PC-9 (cell line): ENCODE data around the gene SLC44A1. TPM values are rescaled to one million over a fixed set of nuclear protein-coding genes. Genes with fewer than 3 reads are reported as not detected.

Source experiments
- BruUV-seq: library from RNA; stranded (reverse); fragments of 400-500 nt; replicated peaks from 2 replicates; lab custom pipeline; 2021; lab: Mats Ljungman, UMichigan
- CTCF ChIA-PET: fragments of 300-600 bp; sonication (Branson Sonifier 250); formaldehyde crosslinking; loops from one replicate; lab custom pipeline; 2022; ENCODE audit warnings: antibody characterized with exemption; lab: Charles Lee
- POLR2A ChIA-PET: fragments of 300-600 bp; sonication (Branson Sonifier 250); formaldehyde crosslinking; loops from one replicate; lab custom pipeline; 2022; ENCODE audit warnings: antibody characterized with exemption; ENCODE audit not compliant: unreplicated experiment; lab: Charles Lee
- DNase-seq, 2 experiments: peaks; one replicate each; pipeline versions ENCODE4 v3.0.0 to v3.0.0-alpha.2; 2015 to 2022; ENCODE audit warnings: mixed read lengths in 1 of 2
- H2AFZ ChIP-seq: fragments of 200-600 bp; sonication (generic); 2 replicates; pipeline ENCODE4 v1.8.1; 2017; ENCODE audit warnings: antibody characterized with exemption
- H3F3A ChIP-seq: fragments of 200-600 bp; sonication (generic); 2 replicates; pipeline ENCODE4 v1.8.1; 2017; ENCODE audit warnings: antibody characterized with exemption, mild to moderate bottlenecking, low read depth; ENCODE audit not compliant: insufficient read depth
- H3K27ac ChIP-seq: fragments of 200-600 bp; sonication (generic); 2 replicates; pipeline ENCODE4 v1.6.1; 2016; ENCODE audit warnings: mixed run types
- H3K27me3 ChIP-seq: fragments of 200-600 bp; sonication (generic); 2 replicates; pipeline ENCODE4 v1.6.1; 2016; ENCODE audit warnings: low read depth, mixed run types; ENCODE audit not compliant: insufficient read depth
- H3K36me3 ChIP-seq: fragments of 200-600 bp; sonication (generic); 2 replicates; pipeline ENCODE4 v1.6.1; 2016; ENCODE audit warnings: low read depth, mixed run types
- H3K4me1 ChIP-seq: fragments of 200-600 bp; sonication (generic); replicated peaks from 2 replicates; pipeline ENCODE4 v1.6.1; 2016; ENCODE audit warnings: mixed run types; ENCODE audit not compliant: insufficient read depth
- H3K4me2 ChIP-seq: fragments of 200-600 bp; sonication (generic); 2 replicates; pipeline ENCODE4 v1.6.1; 2017; ENCODE audit warnings: mixed run types
- H3K4me3 ChIP-seq: fragments of 200-600 bp; sonication (generic); 2 replicates; pipeline ENCODE4 v1.6.1; 2016; ENCODE audit warnings: mixed run types
- H3K79me2 ChIP-seq: fragments of 200-600 bp; sonication (generic); 2 replicates; pipeline ENCODE4 v1.6.1; 2017; ENCODE audit warnings: low read depth, mixed run types
- H3K9me2 ChIP-seq: fragments of 200-600 bp; sonication (generic); 2 replicates; pipeline ENCODE4 v1.8.1; 2017; ENCODE audit warnings: mild to moderate bottlenecking; ENCODE audit not compliant: insufficient read depth
- H3K9me3 ChIP-seq: fragments of 200-600 bp; sonication (generic); 2 replicates; pipeline ENCODE4 v1.8.1; 2016; ENCODE audit warnings: low read depth; ENCODE audit not compliant: insufficient read depth
- H4K20me1 ChIP-seq: fragments of 200-600 bp; sonication (generic); 2 replicates; pipeline ENCODE4 v1.8.1; 2017; ENCODE audit not compliant: insufficient read depth
- EZH2 ChIP-seq: fragments of 200-600 bp; sonication (generic); IDR thresholded peaks from 2 replicates; pipeline ENCODE4 v1.8.0; 2017; ENCODE audit warnings: antibody characterized with exemption, low read depth
- intact Hi-C: fragments of 100-400 bp; cut with micrococcal nuclease; formaldehyde crosslinking; loops from one replicate; pipeline ENCODE4 v1.10.0; 2022; ENCODE audit not compliant: unreplicated experiment
- total RNA-seq: library from RNA; stranded (reverse); gene quantifications from 2 replicates; pipeline ENCODE4 v1.2.3, GENCODE V29; 2021
- TF ChIP-seq, protein P1 (sequence below): fragments of 200-600 bp; sonication (generic); conservative IDR thresholded peaks from 2 replicates; pipeline ENCODE4 v1.6.1; 2017; ENCODE audit warnings: mixed run types, antibody characterized with exemption, mild to moderate bottlenecking, moderate library complexity

The SLC44A1 gene
- total RNA-seq, 1 experiment from 2014 or later = 95.2 TPM

DNA sequence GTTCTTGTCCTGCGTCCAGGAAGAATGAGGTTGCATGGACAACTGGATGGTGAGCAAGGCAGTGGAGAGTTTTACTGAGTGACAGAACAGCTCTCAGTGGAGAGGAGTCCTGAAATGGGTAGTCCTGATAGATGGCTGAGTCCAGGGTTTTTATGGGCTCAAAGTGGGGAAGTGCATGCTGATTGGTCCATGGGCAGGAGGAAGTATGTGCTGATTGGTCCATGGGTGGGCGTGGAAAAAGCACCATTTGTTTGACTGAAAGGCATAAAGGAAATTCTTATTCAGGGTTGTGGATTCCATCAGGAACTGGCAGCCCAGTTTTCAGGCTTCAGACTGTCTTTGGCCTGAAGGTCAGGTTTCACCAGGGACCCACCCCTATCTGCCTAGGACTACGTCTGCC, 214.0 kb downstream of the SLC44A1 start:
- Histone ChIP-seq H3K36me3 (no peaks in the 10 kb centered on the region), H4K20me1 (no peaks in the 10 kb centered on the region), H3F3A (no peaks in the 10 kb centered on the region), H3K27me3 (no peaks in the 10 kb centered on the region), H3K4me1 (no peaks in the 10 kb centered on the region), H3K79me2 (no peaks in the 10 kb centered on the region), H2AFZ (no peak overlapping the region), H3K27ac (no peak overlapping the region), H3K9me3 (no peaks in the 10 kb centered on the region), H3K9me2 (no peaks in the 10 kb centered on the region), H3K4me2 (no peak overlapping the region), H3K4me3 (no peak overlapping the region)
- POLR2A ChIA-PET = no interaction called here
- no TSS peak for BruUV-seq
- DNase-seq = no peak
- CTCF ChIA-PET = no interaction called here
- intact Hi-C loops = no loop called here
- TF ChIP-seq, protein P1, sequence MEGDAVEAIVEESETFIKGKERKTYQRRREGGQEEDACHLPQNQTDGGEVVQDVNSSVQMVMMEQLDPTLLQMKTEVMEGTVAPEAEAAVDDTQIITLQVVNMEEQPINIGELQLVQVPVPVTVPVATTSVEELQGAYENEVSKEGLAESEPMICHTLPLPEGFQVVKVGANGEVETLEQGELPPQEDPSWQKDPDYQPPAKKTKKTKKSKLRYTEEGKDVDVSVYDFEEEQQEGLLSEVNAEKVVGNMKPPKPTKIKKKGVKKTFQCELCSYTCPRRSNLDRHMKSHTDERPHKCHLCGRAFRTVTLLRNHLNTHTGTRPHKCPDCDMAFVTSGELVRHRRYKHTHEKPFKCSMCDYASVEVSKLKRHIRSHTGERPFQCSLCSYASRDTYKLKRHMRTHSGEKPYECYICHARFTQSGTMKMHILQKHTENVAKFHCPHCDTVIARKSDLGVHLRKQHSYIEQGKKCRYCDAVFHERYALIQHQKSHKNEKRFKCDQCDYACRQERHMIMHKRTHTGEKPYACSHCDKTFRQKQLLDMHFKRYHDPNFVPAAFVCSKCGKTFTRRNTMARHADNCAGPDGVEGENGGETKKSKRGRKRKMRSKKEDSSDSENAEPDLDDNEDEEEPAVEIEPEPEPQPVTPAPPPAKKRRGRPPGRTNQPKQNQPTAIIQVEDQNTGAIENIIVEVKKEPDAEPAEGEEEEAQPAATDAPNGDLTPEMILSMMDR = no peak
- TF ChIP-seq EZH2 = no peak

- no peak for TF ChIP-seq EZH2
- TF ChIP-seq, protein P1 = no peak
- intact Hi-C loops = no loop called here
- H3K27me3 ChIP-seq = no peaks in the 10 kb centered on the region
- H3K9me3 ChIP-seq = no peaks in the 10 kb centered on the region
- H3K36me3 ChIP-seq = no peaks in the 10 kb centered on the region
- no peaks in the 10 kb centered on the region for H3F3A ChIP-seq
- ChIA-PET CTCF (no interaction called here), POLR2A (no interaction called here)
- H3K4me2 ChIP-seq = no peak overlapping the region
- H3K27ac ChIP-seq = no peak overlapping the region
- H3K4me3 ChIP-seq = no peak overlapping the region
- H3K79me2 ChIP-seq = no peaks in the 10 kb centered on the region
- no peaks in the 10 kb centered on the region for H3K4me1 ChIP-seq
- no peak overlapping the region for H2AFZ ChIP-seq
- H4K20me1 ChIP-seq = no peaks in the 10 kb centered on the region
- DNase-seq = no peak
- H3K9me2 ChIP-seq = no peaks in the 10 kb centered on the region
- no TSS peak for BruUV-seq
These were observed 214.9 kb downstream of the SLC44A1 start for GRCh38 chr9:105459336-105459735.

- Histone ChIP-seq H3K36me3 (0 out of 2 replicates have a peak, but pooled peaks cover 4% of the 10 kb centered on the region), H3K4me2 (no peak overlapping the region), H4K20me1 (no peaks in the 10 kb centered on the region), H2AFZ (no peak overlapping the region), H3K4me1 (no peaks in the 10 kb centered on the region), H3K27ac (no peak overlapping the region), H3K79me2 (no peaks in the 10 kb centered on the region), H3K9me2 (no peaks in the 10 kb centered on the region), H3F3A (no peaks in the 10 kb centered on the region), H3K27me3 (no peaks in the 10 kb centered on the region), H3K9me3 (no peaks in the 10 kb centered on the region), H3K4me3 (no peak overlapping the region)
- DNase-seq = no peak
- ChIA-PET POLR2A (no interaction called here), CTCF (no interaction called here)
- intact Hi-C loops = no loop called here
- BruUV-seq = no TSS peak
- TF ChIP-seq, protein P1 = no peak
- TF ChIP-seq EZH2 = no peak
These were observed 222.5 kb downstream of the SLC44A1 start for GRCh38 chr9:105466898-105467455.
